DND-41 (cell line): ENCODE results near the gene ADNP2.

Experiments
- ATAC-seq: fragments of 200-7000 bp; cut with Tn5 transposase; 3 replicates; pipeline ENCODE4 v1.9.1; 2021; ENCODE audit warnings: low read depth; ENCODE audit not compliant: insufficient read depth
- DNase-seq: peaks from one replicate; pipeline ENCODE4 v3.0.0-alpha.2; 2020
- H2AFZ ChIP-seq: 2 replicates; pipeline ENCODE4 v1.6.0; 2012; ENCODE audit warnings: low read depth, low read length
- H3K27ac ChIP-seq: 2 replicates; pipeline ENCODE4 v1.5.1; 2012; ENCODE audit warnings: low read length, inconsistent platforms
- H3K27me3 ChIP-seq: fragments of 200-600 bp; sonication (generic); 2 replicates; pipeline ENCODE4 v1.6.0; 2012; ENCODE audit warnings: low read length, mild to moderate bottlenecking, inconsistent platforms; ENCODE audit not compliant: insufficient read depth, poor library complexity
- H3K36me3 ChIP-seq: 2 replicates; pipeline ENCODE4 v1.5.1; 2012; ENCODE audit warnings: low read length, inconsistent platforms; ENCODE audit not compliant: insufficient read depth
- H3K4me1 ChIP-seq: 2 replicates; pipeline ENCODE4 v1.5.1; 2012; ENCODE audit warnings: mild to moderate bottlenecking, low read length; ENCODE audit not compliant: insufficient read depth
- H3K4me2 ChIP-seq: 2 replicates; pipeline ENCODE4 v1.6.0; 2012; ENCODE audit warnings: mild to moderate bottlenecking, moderate library complexity, low read length, inconsistent platforms; ENCODE audit not compliant: insufficient read depth
- H3K4me3 ChIP-seq, 2 experiments: fragments of 200-600 bp in 1 of 2; shearing (Covaris generic) in 1 of 2; 2 replicates each; pipeline ENCODE4 v1.5.1; 2012 to 2016; ENCODE audit warnings: inconsistent platforms in 2 of 2, low read length in 2 of 2, mild to moderate bottlenecking in 2 of 2, low read depth in 1 of 2, moderate library complexity in 1 of 2
- H3K79me2 ChIP-seq: 2 replicates; pipeline ENCODE4 v1.6.0; 2012; ENCODE audit warnings: low read length, inconsistent platforms; ENCODE audit not compliant: insufficient read depth
- H3K9ac ChIP-seq: 2 replicates; pipeline ENCODE4 v1.6.0; 2012; ENCODE audit warnings: low read depth, mild to moderate bottlenecking, inconsistent platforms, low read length, moderate library complexity
- H3K9me3 ChIP-seq: 2 replicates; pipeline ENCODE4 v1.5.1; 2012; ENCODE audit warnings: low read length, moderate library complexity, mild to moderate bottlenecking, inconsistent platforms; ENCODE audit not compliant: insufficient read depth, severe bottlenecking
- H4K20me1 ChIP-seq: 2 replicates; pipeline ENCODE4 v1.6.0; 2012; ENCODE audit warnings: low read length; ENCODE audit not compliant: insufficient read depth
- CTCF ChIP-seq: IDR thresholded peaks from 2 replicates; pipeline ENCODE4 v1.5.1; 2012; ENCODE audit warnings: borderline replicate concordance, low read length, moderate library complexity, mild to moderate bottlenecking; ENCODE audit not compliant: poor library complexity, severe bottlenecking; ENCODE audit errors: extremely low read depth
- EZH2 ChIP-seq: IDR thresholded peaks from 3 replicates; pipeline ENCODE4 v1.6.1; 2012; ENCODE audit warnings: borderline replicate concordance, low read depth, mild to moderate bottlenecking, moderate library complexity, low read length, inconsistent platforms; ENCODE audit not compliant: severe bottlenecking

The ADNP2 gene

GRCh38 chr18:80168982-80169381 is 59.9 kb downstream of the ADNP2 start:
- H3K4me1 ChIP-seq = peaks cover 24% of the 10 kb centered on the region
- H2AFZ ChIP-seq = no peak overlapping the region
- H3K4me2 ChIP-seq = no peak overlapping the region
- H3K79me2 ChIP-seq = no peaks in the 10 kb centered on the region
- no peak for DNase-seq
- H4K20me1 ChIP-seq = no peaks in the 10 kb centered on the region
- no peaks in the 10 kb centered on the region for H3K36me3 ChIP-seq
- H3K9ac ChIP-seq = no peak overlapping the region
- no peak overlapping the region for H3K4me3 ChIP-seq
- no peak overlapping the region for H3K27ac ChIP-seq
- TF ChIP-seq CTCF (no peak), EZH2 (no peak)
- no peaks in the 10 kb centered on the region for H3K27me3 ChIP-seq
- ATAC-seq = no peak
- H3K9me3 ChIP-seq = peaks cover 9% of the 10 kb centered on the region

DNA sequence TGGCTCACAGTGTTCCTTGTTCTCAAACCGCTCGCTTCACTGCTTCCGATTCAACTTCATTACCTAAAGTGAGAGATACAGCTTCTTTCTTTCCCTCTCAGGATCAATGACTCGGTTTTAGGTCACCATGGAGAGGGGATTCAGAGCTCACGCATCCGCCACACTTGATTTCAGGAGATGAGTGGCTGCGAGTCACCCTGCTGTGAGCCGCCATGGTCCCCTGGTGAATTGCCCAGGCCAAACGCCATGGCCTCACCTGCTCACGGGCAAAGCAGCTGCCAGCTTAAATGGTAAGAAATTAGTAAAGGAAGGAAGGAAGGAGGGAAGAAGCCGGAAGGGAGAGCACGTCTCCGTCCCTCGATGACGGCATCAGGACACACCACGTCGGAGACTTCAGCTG is 60.5 kb downstream of the ADNP2 start:
- no peak overlapping the region for H2AFZ ChIP-seq
- no peak overlapping the region for H3K4me3 ChIP-seq
- peaks cover 4% of the 10 kb centered on the region for H3K9me3 ChIP-seq
- ATAC-seq (no peak), DNase-seq (no peak)
- H3K27ac ChIP-seq = no peak overlapping the region
- H3K27me3 ChIP-seq = no peaks in the 10 kb centered on the region
- H3K79me2 ChIP-seq = no peaks in the 10 kb centered on the region
- TF ChIP-seq CTCF = no peak
- TF ChIP-seq EZH2 = no peak
- no peaks in the 10 kb centered on the region for H4K20me1 ChIP-seq
- H3K36me3 ChIP-seq = no peaks in the 10 kb centered on the region
- no peak overlapping the region for H3K4me2 ChIP-seq
- no peak overlapping the region for H3K9ac ChIP-seq
- H3K4me1 ChIP-seq = peaks cover 30% of the 10 kb centered on the region

DNA sequence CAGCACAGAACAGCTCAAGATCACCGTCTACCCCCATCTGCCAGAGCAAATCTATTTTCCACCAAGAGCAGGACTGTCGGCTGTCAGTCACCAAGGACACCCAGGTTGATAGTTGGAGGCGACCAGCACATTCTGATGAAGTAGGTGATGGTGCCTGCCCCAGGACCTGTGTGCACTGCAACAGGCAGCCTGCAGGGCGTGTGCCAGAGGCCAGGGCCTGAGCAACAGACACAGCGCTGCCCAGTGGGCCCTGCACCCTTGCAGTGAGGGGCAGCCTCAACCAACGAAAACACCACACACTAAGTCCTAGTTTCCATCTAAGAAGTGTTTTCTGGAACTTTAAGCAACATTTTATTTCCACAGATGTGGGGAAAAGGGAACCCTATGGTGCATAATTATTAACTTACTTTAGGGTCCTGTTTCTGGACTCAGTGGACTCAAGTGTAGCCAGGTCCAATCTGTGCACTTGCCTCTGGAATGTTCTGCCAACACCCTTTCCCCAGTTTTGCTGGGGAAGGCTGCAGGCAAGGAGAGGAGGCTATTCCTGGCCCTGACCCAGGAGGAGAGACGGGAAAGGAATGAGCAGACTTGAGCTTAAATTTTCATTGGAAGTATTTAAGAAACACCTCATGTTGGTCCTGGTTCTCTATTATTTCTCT is 61.5 kb downstream of the ADNP2 start:
- no peak overlapping the region for H3K4me2 ChIP-seq
- no peaks in the 10 kb centered on the region for H3K36me3 ChIP-seq
- peaks cover 39% of the 10 kb centered on the region for H3K4me1 ChIP-seq
- H3K9me3 ChIP-seq = no peaks in the 10 kb centered on the region
- no peak overlapping the region for H3K27ac ChIP-seq
- no peak overlapping the region for H3K9ac ChIP-seq
- no peaks in the 10 kb centered on the region for H3K79me2 ChIP-seq
- no peaks in the 10 kb centered on the region for H3K27me3 ChIP-seq
- ATAC-seq (no peak), DNase-seq (no peak)
- no peaks in the 10 kb centered on the region for H4K20me1 ChIP-seq
- no peak overlapping the region for H2AFZ ChIP-seq
- H3K4me3 ChIP-seq = no peak overlapping the region
- TF ChIP-seq CTCF = no peak
